IMR-90 (cell line): Measurements from ENCODE around the gene CDH23. TPM values are rescaled to one million over a fixed set of nuclear protein-coding genes. Genes with fewer than 3 reads are reported as not detected.

Experiments
- ATAC-seq: fragments of 200-7000 bp; cut with Tn5 transposase; 2 replicates; pipeline ENCODE4 v1.9.1; 2020; ENCODE audit warnings: low read depth, mild to moderate bottlenecking, moderate library complexity
- BruUV-seq: library from RNA; stranded (reverse); fragments of 400-500 nt; replicated peaks from 2 replicates; lab custom pipeline; 2021; lab: Mats Ljungman, UMichigan
- CTCF ChIA-PET: fragments of 300-600 bp; formaldehyde crosslinking; extraction: SDS; loops from one replicate; lab custom pipeline; 2021; ENCODE audit warnings: antibody characterized with exemption; lab: Yijun Ruan, JAX
- POLR2A ChIA-PET: fragments of 300-600 bp; sonication (Branson Sonifier 250); formaldehyde crosslinking; loops from one replicate; lab custom pipeline; 2022; ENCODE audit warnings: antibody characterized with exemption; ENCODE audit not compliant: unreplicated experiment; lab: Charles Lee
- DNase-seq: peaks from one replicate; pipeline ENCODE4 v3.0.0; 2013
- H2AFZ ChIP-seq: replicated peaks from 2 replicates; pipeline ENCODE3; 2013; ENCODE audit warnings: low read length, mild to moderate bottlenecking; ENCODE audit not compliant: poor library complexity
- H2AK5ac ChIP-seq: 2 replicates; pipeline ENCODE4 v1.6.1; 2013; ENCODE audit warnings: low read depth, low read length, inconsistent platforms
- H2AK9ac ChIP-seq: replicated peaks from 2 replicates; pipeline ENCODE3; 2013; ENCODE audit warnings: mild to moderate bottlenecking, low read depth, low read length, moderate library complexity; ENCODE audit not compliant: poor library complexity
- H2BK120ac ChIP-seq: 2 replicates; pipeline ENCODE4 v1.6.1; 2013; ENCODE audit warnings: low read depth, low read length, inconsistent platforms
- H2BK15ac ChIP-seq: 3 replicates; pipeline ENCODE4 v1.6.1; 2013; ENCODE audit warnings: low read depth, low read length, inconsistent platforms
- H2BK20ac ChIP-seq: 2 replicates; pipeline ENCODE4 v1.6.1; 2013; ENCODE audit warnings: low read depth, mild to moderate bottlenecking, inconsistent platforms, low read length, moderate library complexity
- H2BK5ac ChIP-seq: 2 replicates; pipeline ENCODE4 v1.6.1; 2013; ENCODE audit warnings: mild to moderate bottlenecking, low read depth, low read length, inconsistent platforms; ENCODE audit not compliant: poor library complexity, severe bottlenecking
- H3K14ac ChIP-seq: replicated peaks from 2 replicates; pipeline ENCODE4 v1.6.1; 2013; ENCODE audit warnings: low read depth, low read length, inconsistent platforms
- H3K18ac ChIP-seq: 2 replicates; pipeline ENCODE4 v1.6.1; 2013; ENCODE audit warnings: low read depth, low read length, control low read depth
- H3K23ac ChIP-seq: 2 replicates; pipeline ENCODE4 v1.6.1; 2013; ENCODE audit warnings: low read depth, low read length, inconsistent platforms
- H3K27ac ChIP-seq: 2 replicates; pipeline ENCODE4 v1.5.1; 2013; ENCODE audit warnings: mild to moderate bottlenecking, control low read depth, low read length; ENCODE audit not compliant: insufficient read depth
- H3K27me3 ChIP-seq: 2 replicates; pipeline ENCODE4 v1.6.1; 2013; ENCODE audit warnings: low read length; ENCODE audit not compliant: control insufficient read depth, insufficient read depth
- H3K36me3 ChIP-seq: 2 replicates; pipeline ENCODE4 v1.6.1; 2013; ENCODE audit warnings: low read length, mixed read lengths; ENCODE audit not compliant: control insufficient read depth, insufficient read depth
- H3K4ac ChIP-seq: 2 replicates; pipeline ENCODE4 v1.6.1; 2013; ENCODE audit warnings: low read depth, low read length, inconsistent platforms
- H3K4me1 ChIP-seq: 2 replicates; pipeline ENCODE4 v1.6.1; 2013; ENCODE audit warnings: low read length, mixed read lengths; ENCODE audit not compliant: control insufficient read depth, insufficient read depth
- H3K4me2 ChIP-seq: 2 replicates; pipeline ENCODE4 v1.6.1; 2013; ENCODE audit warnings: low read depth, mild to moderate bottlenecking, control low read depth, low read length, moderate library complexity
- H3K4me3 ChIP-seq: 2 replicates; pipeline ENCODE4 v1.5.1; 2013; ENCODE audit warnings: low read depth, mild to moderate bottlenecking, control low read depth, low read length, moderate library complexity; ENCODE audit not compliant: insufficient read depth
- H3K56ac ChIP-seq: 2 replicates; pipeline ENCODE4 v1.6.1; 2013; ENCODE audit warnings: low read length, inconsistent platforms; ENCODE audit not compliant: insufficient read depth; ENCODE audit errors: extremely low read depth
- H3K79me1 ChIP-seq, 2 experiments: 2 replicates each; pipeline ENCODE4 v1.6.1; 2013; ENCODE audit warnings: low read length in 2 of 2, inconsistent platforms in 1 of 2, low read depth in 1 of 2
- H3K9ac ChIP-seq: 2 replicates; pipeline ENCODE4 v1.6.1; 2013; ENCODE audit warnings: low read depth, low read length, control low read depth
- H3K9me1 ChIP-seq: 2 replicates; pipeline ENCODE4 v1.6.1; 2013; ENCODE audit warnings: low read length, inconsistent platforms; ENCODE audit not compliant: insufficient read depth
- H3K9me3 ChIP-seq: 2 replicates; pipeline ENCODE4 v1.6.1; 2013; ENCODE audit warnings: low read length; ENCODE audit not compliant: control insufficient read depth, insufficient read depth
- H4K20me1 ChIP-seq: 2 replicates; pipeline ENCODE4 v1.6.1; 2013; ENCODE audit warnings: low read length, inconsistent platforms; ENCODE audit not compliant: insufficient read depth
- H4K5ac ChIP-seq: 2 replicates; pipeline ENCODE4 v1.6.1; 2013; ENCODE audit warnings: mild to moderate bottlenecking, low read depth, low read length, control low read depth
- H4K8ac ChIP-seq, 2 experiments: 2 replicates each; pipeline ENCODE4 v1.6.1; 2013; ENCODE audit warnings: low read depth in 2 of 2, low read length in 2 of 2, control low read depth in 1 of 2, inconsistent platforms in 1 of 2
- H4K91ac ChIP-seq: 2 replicates; pipeline ENCODE4 v1.6.1; 2013; ENCODE audit warnings: low read depth, low read length, inconsistent platforms; ENCODE audit not compliant: insufficient read depth
- BHLHE40 ChIP-seq: fragments of 150-350 bp; IDR thresholded peaks from 2 replicates; pipeline ENCODE4 v1.6.1; 2016; ENCODE audit warnings: mild to moderate bottlenecking, low read depth, low read length
- CEBPB ChIP-seq: IDR thresholded peaks from 2 replicates; pipeline ENCODE4 v1.6.1; 2012; ENCODE audit warnings: low read depth, low read length, improper control_type of control experiment
- CHD1 ChIP-seq: IDR thresholded peaks from 2 replicates; pipeline ENCODE4 v1.6.1; 2012; ENCODE audit warnings: low read depth, low read length, improper control_type of control experiment
- FOS ChIP-seq: fragments of 150-350 bp; IDR thresholded peaks from 2 replicates; pipeline ENCODE4 v1.6.1; 2016; ENCODE audit warnings: low read depth, low read length
- MAFK ChIP-seq: IDR thresholded peaks from 2 replicates; pipeline ENCODE4 v1.6.1; 2012; ENCODE audit warnings: low read depth, low read length, improper control_type of control experiment
- MAZ ChIP-seq: IDR thresholded peaks from 2 replicates; pipeline ENCODE4 v1.6.1; 2012; ENCODE audit warnings: low read depth, mild to moderate bottlenecking, low read length, improper control_type of control experiment, moderate library complexity, borderline replicate concordance
- MXI1 ChIP-seq: IDR thresholded peaks from 2 replicates; pipeline ENCODE4 v1.6.1; 2012; ENCODE audit warnings: low read depth, mild to moderate bottlenecking, low read length, moderate library complexity, borderline replicate concordance
- NFE2L2 ChIP-seq: fragments of 150-350 bp; IDR thresholded peaks from 2 replicates; pipeline ENCODE4 v1.6.1; 2016; ENCODE audit warnings: low read depth, mild to moderate bottlenecking, low read length
- POLR2A ChIP-seq: IDR thresholded peaks from 2 replicates; pipeline ENCODE4 v1.6.1; 2012; ENCODE audit warnings: mild to moderate bottlenecking, low read depth, low read length
- RAD21 ChIP-seq: IDR thresholded peaks from 2 replicates; pipeline ENCODE4 v1.6.1; 2012; ENCODE audit warnings: low read length, improper control_type of control experiment
- RCOR1 ChIP-seq: IDR thresholded peaks from 2 replicates; pipeline ENCODE4 v1.6.1; 2012; ENCODE audit warnings: mild to moderate bottlenecking, low read length, improper control_type of control experiment; ENCODE audit not compliant: insufficient replicate concordance
- RFX5 ChIP-seq: IDR thresholded peaks from 2 replicates; pipeline ENCODE4 v1.8.0; 2012; ENCODE audit warnings: low read depth, mild to moderate bottlenecking, low read length, moderate library complexity
- SMC3 ChIP-seq: fragments of 150-350 bp; IDR thresholded peaks from 2 replicates; pipeline ENCODE4 v1.6.1; 2016; ENCODE audit warnings: low read depth, mild to moderate bottlenecking, antibody characterized with exemption, low read length, moderate library complexity
- WGBS, 2 experiments: methylation state at CpG; one replicate each; pipeline versions ENCODE4 v1.1.5 to v1.1.7; 2013; ENCODE audit warnings: missing lambda C conversion rate in 2 of 2; ENCODE audit not compliant: insufficient read length in 1 of 2; ENCODE audit errors: extremely low coverage in 2 of 2; 5-methylcytosine and 5-hydroxymethylcytosine counted together
- dilution Hi-C: fragments of 300-500 bp; cut with HindIII; formaldehyde crosslinking; loops from one replicate; pipeline ENCODE4 v1.14.3; 2018; ENCODE audit warnings: low sequenced_read_pairs; ENCODE audit not compliant: unreplicated experiment
- in situ Hi-C: fragments of 300-500 bp; cut with MboI; formaldehyde crosslinking; loops from 3 replicates; pipeline ENCODE4 v1.14.3; 2019; ENCODE audit warnings: low sequenced_read_pairs, inconsistent platforms, mixed read lengths
- intact Hi-C: fragments of 100-400 bp; cut with micrococcal nuclease; formaldehyde crosslinking; loops from 2 replicates; pipeline ENCODE4 v1.10.0; 2022
- polyA plus RNA-seq, 3 experiments: library from polyadenylated mRNA; depleted of rRNA; stranded (reverse); fragments of >200 nt; gene quantifications; 2 replicates each; pipeline ENCODE4 v1.2.3, GENCODE V29; 2012; ENCODE audit warnings: low replicate concordance in 1 of 3
- total RNA-seq: library from RNA; depleted of rRNA; stranded (reverse); fragments of >200 nt; gene quantifications from 2 replicates; pipeline ENCODE4 v1.2.3, GENCODE V29; 2012
- TF ChIP-seq, protein P1 (sequence below): fragments of 150-350 bp; IDR thresholded peaks from 2 replicates; pipeline ENCODE4 v1.6.1; 2017; ENCODE audit warnings: mild to moderate bottlenecking, antibody characterized with exemption, low read length, low read depth
- TF ChIP-seq, protein P2 (sequence below): conservative IDR thresholded peaks from 2 replicates; pipeline ENCODE4 v1.5.1; 2012; ENCODE audit warnings: mild to moderate bottlenecking, low read depth, low read length, improper control_type of control experiment
- TF ChIP-seq, protein P3 (sequence below): fragments of 150-350 bp; IDR thresholded peaks from 2 replicates; pipeline ENCODE4 v1.6.1; 2016; ENCODE audit warnings: low read depth, mild to moderate bottlenecking, low read length, moderate library complexity, borderline replicate concordance

CDH23 gene
- total and polyA plus RNA-seq, 2 of the 4 experiments (the other 2 are of a cell fraction): under 0.01 to 0.03 TPM

DNA sequence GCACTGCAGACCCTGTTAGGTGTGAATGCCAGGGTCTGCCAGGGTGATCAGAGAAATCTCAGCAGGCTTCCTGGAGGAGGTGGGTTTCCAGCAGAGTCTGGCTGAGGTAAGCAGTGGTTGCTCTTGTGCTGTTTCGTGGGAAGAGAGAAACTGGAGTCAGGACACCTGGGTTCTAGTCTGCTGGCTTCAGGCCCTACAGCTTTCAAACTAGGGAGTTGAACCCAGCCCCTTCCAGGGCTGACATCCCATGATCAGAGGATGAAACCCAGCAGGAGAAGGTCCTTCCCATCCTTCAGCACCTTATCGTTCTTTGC lies 116.8 kb downstream of the CDH23 start:
- H2BK20ac ChIP-seq: no peak overlapping the region
- H2AFZ ChIP-seq: no peak overlapping the region
- H4K5ac ChIP-seq: no peak overlapping the region
- no peak overlapping the region for H4K8ac ChIP-seq
- H3K14ac ChIP-seq: no peak overlapping the region
- no peak overlapping the region for H2AK5ac ChIP-seq
- no peak overlapping the region for H3K56ac ChIP-seq
- H3K4ac ChIP-seq: no peak overlapping the region
- H3K36me3 ChIP-seq: no peaks in the 10 kb centered on the region
- no TSS peak for BruUV-seq
- H3K4me2 ChIP-seq: no peak overlapping the region
- no peak overlapping the region for H3K18ac ChIP-seq
- no peak for DNase-seq
- H4K91ac ChIP-seq: no peak overlapping the region
- H2BK5ac ChIP-seq: no peak overlapping the region
- no peaks in the 10 kb centered on the region for H3K79me1 ChIP-seq
- ChIA-PET CTCF (no interaction called here), POLR2A (no interaction called here)
- no peak overlapping the region for H3K9ac ChIP-seq
- dilution Hi-C loops: no loop called here
- no peak overlapping the region for H2BK15ac ChIP-seq
- no peak overlapping the region for H3K23ac ChIP-seq
- H3K4me1 ChIP-seq: no peaks in the 10 kb centered on the region
- TF ChIP-seq SMC3 (no peak), BHLHE40 (no peak), RAD21 (no peak), RFX5 (no peak), MAZ (no peak), FOS (no peak), POLR2A (no peak), CEBPB (no peak), NFE2L2 (no peak), MAFK (no peak), CHD1 (no peak), RCOR1 (no peak), MXI1 (no peak)
- TF ChIP-seq, protein P1, sequence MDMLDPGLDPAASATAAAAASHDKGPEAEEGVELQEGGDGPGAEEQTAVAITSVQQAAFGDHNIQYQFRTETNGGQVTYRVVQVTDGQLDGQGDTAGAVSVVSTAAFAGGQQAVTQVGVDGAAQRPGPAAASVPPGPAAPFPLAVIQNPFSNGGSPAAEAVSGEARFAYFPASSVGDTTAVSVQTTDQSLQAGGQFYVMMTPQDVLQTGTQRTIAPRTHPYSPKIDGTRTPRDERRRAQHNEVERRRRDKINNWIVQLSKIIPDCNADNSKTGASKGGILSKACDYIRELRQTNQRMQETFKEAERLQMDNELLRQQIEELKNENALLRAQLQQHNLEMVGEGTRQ: no peak
- TF ChIP-seq, protein P2, sequence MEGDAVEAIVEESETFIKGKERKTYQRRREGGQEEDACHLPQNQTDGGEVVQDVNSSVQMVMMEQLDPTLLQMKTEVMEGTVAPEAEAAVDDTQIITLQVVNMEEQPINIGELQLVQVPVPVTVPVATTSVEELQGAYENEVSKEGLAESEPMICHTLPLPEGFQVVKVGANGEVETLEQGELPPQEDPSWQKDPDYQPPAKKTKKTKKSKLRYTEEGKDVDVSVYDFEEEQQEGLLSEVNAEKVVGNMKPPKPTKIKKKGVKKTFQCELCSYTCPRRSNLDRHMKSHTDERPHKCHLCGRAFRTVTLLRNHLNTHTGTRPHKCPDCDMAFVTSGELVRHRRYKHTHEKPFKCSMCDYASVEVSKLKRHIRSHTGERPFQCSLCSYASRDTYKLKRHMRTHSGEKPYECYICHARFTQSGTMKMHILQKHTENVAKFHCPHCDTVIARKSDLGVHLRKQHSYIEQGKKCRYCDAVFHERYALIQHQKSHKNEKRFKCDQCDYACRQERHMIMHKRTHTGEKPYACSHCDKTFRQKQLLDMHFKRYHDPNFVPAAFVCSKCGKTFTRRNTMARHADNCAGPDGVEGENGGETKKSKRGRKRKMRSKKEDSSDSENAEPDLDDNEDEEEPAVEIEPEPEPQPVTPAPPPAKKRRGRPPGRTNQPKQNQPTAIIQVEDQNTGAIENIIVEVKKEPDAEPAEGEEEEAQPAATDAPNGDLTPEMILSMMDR: no peak
- TF ChIP-seq, protein P3, sequence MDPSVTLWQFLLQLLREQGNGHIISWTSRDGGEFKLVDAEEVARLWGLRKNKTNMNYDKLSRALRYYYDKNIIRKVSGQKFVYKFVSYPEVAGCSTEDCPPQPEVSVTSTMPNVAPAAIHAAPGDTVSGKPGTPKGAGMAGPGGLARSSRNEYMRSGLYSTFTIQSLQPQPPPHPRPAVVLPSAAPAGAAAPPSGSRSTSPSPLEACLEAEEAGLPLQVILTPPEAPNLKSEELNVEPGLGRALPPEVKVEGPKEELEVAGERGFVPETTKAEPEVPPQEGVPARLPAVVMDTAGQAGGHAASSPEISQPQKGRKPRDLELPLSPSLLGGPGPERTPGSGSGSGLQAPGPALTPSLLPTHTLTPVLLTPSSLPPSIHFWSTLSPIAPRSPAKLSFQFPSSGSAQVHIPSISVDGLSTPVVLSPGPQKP: no peak
- no peak overlapping the region for H3K4me3 ChIP-seq
- no peak overlapping the region for H2BK120ac ChIP-seq
- H3K27ac ChIP-seq: no peak overlapping the region
- in situ Hi-C loops: no loop called here
- no peak overlapping the region for H2AK9ac ChIP-seq
- H3K9me1 ChIP-seq: no peaks in the 10 kb centered on the region
- 20% methylated on average over 1 of the region's 2 CpGs; no CpG with 5 or more reads in 1 of the 2 experiments for WGBS, 2 experiments
- no peaks in the 10 kb centered on the region for H4K20me1 ChIP-seq
- ATAC-seq: no peak
- intact Hi-C loops: no loop called here
- peaks cover 2% of the 10 kb centered on the region; the same call in 1 of the 2 replicates for H3K9me3 ChIP-seq
- H3K27me3 ChIP-seq: peaks cover 14% of the 10 kb centered on the region
